HPDE6-E6E7 (cell line): ENCODE measurements around the gene GALNT11.
"Not testable (repeated sequence)": the region's sequence is repeated elsewhere in the genome, so short reads cannot be mapped to it uniquely, and the experiment has no call there.

Experiments used
- DNase-seq: peaks from one replicate; pipeline ENCODE4 v3.0.0; 2011; ENCODE audit warnings: missing footprints; ENCODE audit errors: extremely low spot score

GALNT11 gene

GRCh38 chr7:152025077-152025936 is at the start of gene GALNT11:
TSS of gene GALNT11 (plus strand) at chr7:152025674. CDS start at chr7:152094228, 68,554 bp downstream.
- peak; percentile 82 for DNase-seq

GRCh38 chr7:151978616-151979015 is 46.9 kb upstream of the GALNT11 start:
- no peak for DNase-seq

GRCh38 chr7:151981223-151981622 is 44.3 kb upstream of the GALNT11 start:
- DNase-seq, result no peak

GRCh38 chr7:151982806-151983205 is 42.7 kb upstream of the GALNT11 start:
- no peak for DNase-seq

GRCh38 chr7:151984612-151985011 is 40.9 kb upstream of the GALNT11 start:
- no peak for DNase-seq

GRCh38 chr7:151987748-151988529 is 37.5 kb upstream of the GALNT11 start:
- no peak for DNase-seq

GRCh38 chr7:151992375-151992774 is 33.1 kb upstream of the GALNT11 start:
- peak; percentile 17 for DNase-seq

GRCh38 chr7:151993977-151994676 is 31.3 kb upstream of the GALNT11 start:
- peak; percentile 37 for DNase-seq

GRCh38 chr7:151999424-152000090 is 25.9 kb upstream of the GALNT11 start:
- DNase-seq, result no peak

GRCh38 chr7:152000191-152000590 is 25.3 kb upstream of the GALNT11 start:
- no peak for DNase-seq

- no peak for DNase-seq
Observed at GRCh38 chr7:152006336-152006735, 19.1 kb upstream of the GALNT11 start.

GRCh38 chr7:152011860-152012259 is 13.6 kb upstream of the GALNT11 start:
- DNase-seq, result no peak

- DNase-seq, result no peak
Observed at GRCh38 chr7:152013230-152013629, 12.2 kb upstream of the GALNT11 start.

GRCh38 chr7:152013974-152014373 is 11.5 kb upstream of the GALNT11 start:
- DNase-seq, result no peak

- DNase-seq, result no peak
Observed at GRCh38 chr7:152014722-152015121, 10.8 kb upstream of the GALNT11 start.

- DNase-seq, result no peak
Observed at GRCh38 chr7:152015600-152015999, 9.9 kb upstream of the GALNT11 start.

GRCh38 chr7:152016947-152017346 is 8.5 kb upstream of the GALNT11 start:
- DNase-seq, result no peak

- DNase-seq, result not testable (repeated sequence)
Observed at GRCh38 chr7:152017683-152018082, 7.8 kb upstream of the GALNT11 start.

GRCh38 chr7:152021740-152022139 is 3.7 kb upstream of the GALNT11 start:
- not testable (repeated sequence) for DNase-seq

GRCh38 chr7:152025937-152026890 is 740 bp downstream of the GALNT11 start:
- DNase-seq, result no peak
